K562 (cell line): ENCODE data around the gene PIK3R1. TPM values are rescaled to one million over a fixed set of nuclear protein-coding genes. Genes with fewer than 3 reads are reported as not detected.

Experiments used
- ATF6 ChIP-seq: sonication (generic); formaldehyde crosslinking; IDR thresholded peaks from 2 replicates; pipeline ENCODE4 v1.4.0; 2020; ENCODE audit warnings: mild to moderate bottlenecking, missing genetic modification reagents
- BRCA1 ChIP-seq, 2 experiments: fragments of 450-650 bp in 1 of 2; sonication (generic) in 1 of 2; formaldehyde crosslinking in 1 of 2; IDR thresholded peaks; 2 replicates each; pipeline versions ENCODE4 v1.5.0 to v1.6.1; 2017 to 2020; ENCODE audit warnings: mild to moderate bottlenecking in 1 of 2, missing genetic modification reagents in 1 of 2
- CCNT2 ChIP-seq: IDR thresholded peaks from 2 replicates; pipeline ENCODE4 v1.6.1; 2011; ENCODE audit warnings: borderline replicate concordance, low read depth, mild to moderate bottlenecking, moderate library complexity, mixed read lengths, low read length; ENCODE audit not compliant: insufficient read length; ENCODE audit errors: extremely low read depth
- E4F1 ChIP-seq: fragments of 250-450 bp; sonication (Bioruptor Pico); IDR thresholded peaks from 2 replicates; pipeline ENCODE4 v1.5.0; 2021; ENCODE audit warnings: mild to moderate bottlenecking, borderline replicate concordance
- HDAC8 ChIP-seq: fragments of 450-650 bp; IDR thresholded peaks from 2 replicates; pipeline ENCODE4 v1.6.1; 2016; ENCODE audit warnings: mild to moderate bottlenecking, missing genetic modification characterization, moderate library complexity, missing compliant biosample characterization
- IRF9 ChIP-seq: fragments of 450-650 bp; IDR thresholded peaks from 2 replicates; pipeline ENCODE4 v1.6.1; 2016; ENCODE audit warnings: missing biosample characterization, missing genetic modification characterization
- MCM5 ChIP-seq: fragments of 450-650 bp; IDR thresholded peaks from 2 replicates; pipeline ENCODE4 v1.6.1; 2016; ENCODE audit warnings: low read depth
- NCOA6 ChIP-seq: fragments of 450-650 bp; IDR thresholded peaks from 2 replicates; pipeline ENCODE4 v1.6.1; 2017; ENCODE audit warnings: mild to moderate bottlenecking
- PCBP2 ChIP-seq: fragments of 200-400 bp; formaldehyde crosslinking; IDR thresholded peaks from 2 replicates; pipeline ENCODE4 v1.6.1; 2018; ENCODE audit warnings: low read length, low read depth, mild to moderate bottlenecking, moderate library complexity; ENCODE audit not compliant: poor library complexity, severe bottlenecking
- PPARD ChIP-seq: fragments of 250-450 bp; sonication (Bioruptor Pico); IDR thresholded peaks from 2 replicates; pipeline ENCODE4 v1.8.0; 2022; ENCODE audit warnings: inconsistent platforms, mild to moderate bottlenecking, moderate library complexity
- SP1 ChIP-seq: sonication (generic); formaldehyde crosslinking; IDR thresholded peaks from 2 replicates; pipeline ENCODE4 v1.8.1; 2022; ENCODE audit warnings: mild to moderate bottlenecking, missing genetic modification reagents
- STAG1 ChIP-seq: sonication (generic); formaldehyde crosslinking; IDR thresholded peaks from 2 replicates; pipeline ENCODE4 v1.5.0; 2020; ENCODE audit warnings: missing genetic modification reagents, borderline replicate concordance
- USF1 ChIP-seq: sonication (generic); formaldehyde crosslinking; IDR thresholded peaks from 2 replicates; pipeline ENCODE4 v1.9.0; 2022; ENCODE audit warnings: mild to moderate bottlenecking, missing genetic modification reagents
- ZBTB1 ChIP-seq: sonication (generic); formaldehyde crosslinking; IDR thresholded peaks from 2 replicates; pipeline ENCODE4 v1.8.1; 2023; ENCODE audit warnings: missing genetic modification reagents, low read depth, mild to moderate bottlenecking, borderline replicate concordance
- ZKSCAN1 ChIP-seq: fragments of 150-350 bp; IDR thresholded peaks from 2 replicates; pipeline ENCODE4 v1.6.1; 2016; ENCODE audit warnings: low read depth, low read length
- ZNF140 ChIP-seq: fragments of 250-450 bp; sonication (Bioruptor Pico); IDR thresholded peaks from 2 replicates; pipeline ENCODE4 v1.8.0; 2021; ENCODE audit warnings: moderate library complexity, mild to moderate bottlenecking, inconsistent platforms
- ZNF398 ChIP-seq: fragments of 250-450 bp; sonication (Bioruptor Pico); IDR thresholded peaks from 2 replicates; pipeline ENCODE4 v1.8.0; 2021; ENCODE audit warnings: moderate library complexity, mild to moderate bottlenecking, inconsistent platforms
- ZNF511 ChIP-seq: sonication (generic); formaldehyde crosslinking; IDR thresholded peaks from 2 replicates; pipeline ENCODE4 v1.8.0; 2022; ENCODE audit warnings: mild to moderate bottlenecking, missing genetic modification reagents
- ZNF830 ChIP-seq: fragments of 250-450 bp; sonication (Bioruptor Pico); IDR thresholded peaks from 2 replicates; pipeline ENCODE4 v1.5.0; 2021; ENCODE audit warnings: mild to moderate bottlenecking
- polyA plus RNA-seq, 8 experiments: library from polyadenylated mRNA; depleted of rRNA in 4 of 8; stranded (reverse) in 5 of 8; unstranded in 3 of 8; fragments of >200 nt; fragmentation: Nextera tagmentation in 2 of 8; fragmentation: Illumina TruSeq in 1 of 8; extraction: Ambion mirVana in 2 of 8; extraction: Trizol in 1 of 8; gene quantifications; 2 replicates each; pipeline versions ENCODE4 v1.2.1 to v1.2.3, GENCODE V29; 2011 to 2014; ENCODE audit warnings: inconsistent platforms in 1 of 8, missing spikeins in 1 of 8
- total RNA-seq, 7 experiments: library from RNA; depleted of rRNA in 6 of 7; stranded (reverse); fragments of >200 nt in 6 of 7; fragmentation: Illumina TruSeq in 2 of 7; extraction: Trizol in 2 of 7; gene quantifications; 2 replicates each; pipeline versions ENCODE4 v1.2.1 to v1.2.3, GENCODE V29; 2011 to 2021; ENCODE audit warnings: low replicate concordance in 1 of 7

PIK3R1 gene
- total and polyA plus RNA-seq, 9 of the 15 experiments (the other 6 are each of a cell fraction or from before 2014, with no cell fraction given), result 1.1 to 9.7 (median 4.8) TPM

GRCh38 chr5:68316469-68316868 is 100.9 kb downstream of the PIK3R1 start (continued):
- TF ChIP-seq PPARD (CRISPR knock-in tag), result no peak
- TF ChIP-seq ZNF398 (CRISPR knock-in tag), result no peak
- TF ChIP-seq USF1 (CRISPR knock-in tag), result no peak
- TF ChIP-seq IRF9 (tag), result no peak
- TF ChIP-seq HDAC8 (tag), result no peak
- TF ChIP-seq PCBP2, result no peak
- TF ChIP-seq ZBTB1 (CRISPR knock-in tag), result no peak
- no peak for TF ChIP-seq ZKSCAN1
- no peak for TF ChIP-seq E4F1 (CRISPR knock-in tag)
- TF ChIP-seq STAG1 (CRISPR knock-in tag), result no peak
- TF ChIP-seq ATF6 (CRISPR knock-in tag), result no peak
- no peak for TF ChIP-seq ZNF140
- no peak for TF ChIP-seq NCOA6
- no peak for TF ChIP-seq MCM5
- no peak for TF ChIP-seq SP1 (CRISPR knock-in tag)
- TF ChIP-seq CCNT2, result no peak
- TF ChIP-seq ZNF511 (CRISPR knock-in tag), result no peak
- TF ChIP-seq BRCA1 (IDR thresholded peaks at IDR 0.05), result no peak
- TF ChIP-seq BRCA1 (CRISPR knock-in tag; IDR thresholded peaks at IDR 0.05), result no peak
- no peak for TF ChIP-seq ZNF830 (CRISPR knock-in tag)
